ENCODE results near the gene B3GNT9.

DNA sequence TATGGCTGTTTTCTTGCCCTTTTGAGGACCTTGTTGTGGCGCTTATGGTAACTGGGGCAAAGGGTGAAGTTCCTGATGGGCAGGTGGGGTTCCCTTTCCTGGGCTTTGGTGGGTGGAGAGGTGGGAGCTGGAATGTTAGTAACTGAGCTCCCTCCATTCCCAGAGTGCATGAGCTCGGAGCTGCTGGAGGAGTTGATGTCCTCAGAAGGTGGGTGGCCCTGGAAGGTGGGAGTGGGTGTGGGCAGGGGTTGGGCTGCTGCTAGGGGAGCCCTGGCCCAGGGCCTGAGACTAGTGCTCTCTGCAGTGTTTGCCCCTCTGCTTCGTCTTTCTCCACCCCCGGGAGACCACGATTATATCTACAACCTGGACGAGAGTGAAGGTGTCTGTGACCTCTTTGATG is 46.9 kb upstream of the B3GNT9 start:
- no peak for TF ChIP-seq CTCF (IDR thresholded peaks at IDR 0.05)
- TF ChIP-seq POLR2A (IDR thresholded peaks at IDR 0.05), result no peak

All from testis (tissue), 2 donors.